ENCODE data around the gene FHL1. TPM values are rescaled to one million over a fixed set of nuclear protein-coding genes. Genes with fewer than 3 reads are reported as not detected.

The FHL1 gene
- total and polyA plus RNA-seq, 2 of the 4 experiments (the other 2 are of a cell fraction), result 69.4 to 72.9 TPM

DNA sequence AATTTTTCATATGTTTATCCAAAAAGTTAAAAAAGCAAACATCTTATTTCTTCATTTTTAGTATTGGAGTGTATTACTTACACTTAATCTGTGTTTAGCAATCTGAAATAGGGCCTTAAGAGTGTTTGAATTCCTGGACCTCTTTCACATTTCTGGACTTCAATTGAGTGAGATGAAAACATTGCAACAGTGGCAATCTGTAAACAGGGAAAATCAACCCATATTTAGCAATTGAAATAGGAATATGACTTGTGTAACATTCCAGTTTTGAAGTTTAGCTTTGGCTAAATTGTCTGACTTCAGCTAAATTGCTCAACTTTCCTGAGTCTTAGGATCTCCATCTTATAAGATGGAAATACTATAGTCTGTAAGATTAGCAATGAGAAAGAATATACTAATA, 34.6 kb upstream of the FHL1 start:
- Histone ChIP-seq H3K9me3 (ENCODE audit: control insufficient read depth, insufficient read depth, low read length) (no peaks in the 10 kb centered on the region), H3K23ac (ENCODE audit: low read depth, low read length) (no peak overlapping the region), H2BK20ac (ENCODE audit: low read depth, low read length) (no peak overlapping the region), H2BK120ac (ENCODE audit: low read depth, low read length) (no peak overlapping the region), H3K9me1 (ENCODE audit: insufficient read depth, low read length) (no peaks in the 10 kb centered on the region), H3K4me1 (ENCODE audit: control insufficient read depth, insufficient read depth, low read length) (peaks cover 2% of the 10 kb centered on the region; the same call in 1 of the 2 replicates), H2AK5ac (ENCODE audit: low read depth, low read length) (no peak overlapping the region), H4K20me1 (ENCODE audit: insufficient read depth, low read length) (no peaks in the 10 kb centered on the region), H4K5ac (ENCODE audit: low read depth, low read length) (no peak overlapping the region), H2AFZ (replicated peaks; ENCODE audit: low read length, poor library complexity) (no peak overlapping the region), H4K91ac (ENCODE audit: insufficient read depth, low read depth, low read length) (no peak overlapping the region), H3K79me1 (ENCODE audit: low read depth in 1 of 2, low read length in 2 of 2) (no peaks in the 10 kb centered on the region), H3K27me3 (ENCODE audit: control insufficient read depth, insufficient read depth, low read length) (peaks cover 4% of the 10 kb centered on the region; the same call in 1 of the 2 replicates), H3K9ac (ENCODE audit: low read depth, low read length) (no peak overlapping the region), H3K4me2 (ENCODE audit: low read depth, low read length) (no peak overlapping the region), H3K27ac (ENCODE audit: insufficient read depth, low read length) (peak overlapping the region; percentile 12; the same call in 1 of the 2 replicates), H3K14ac (replicated peaks; ENCODE audit: low read depth, low read length) (no peak overlapping the region), H3K56ac (ENCODE audit: extremely low read depth, insufficient read depth, low read length) (no peak overlapping the region), H2AK9ac (replicated peaks; ENCODE audit: low read depth, low read length, poor library complexity) (no peak overlapping the region), H2BK15ac (ENCODE audit: low read depth, low read length) (no peak overlapping the region), H3K36me3 (ENCODE audit: control insufficient read depth, insufficient read depth, low read length) (no peaks in the 10 kb centered on the region), H3K4ac (ENCODE audit: low read depth, low read length) (no peak overlapping the region), H3K18ac (ENCODE audit: low read depth, low read length) (no peak overlapping the region), H2BK5ac (ENCODE audit: low read depth, low read length, poor library complexity, severe bottlenecking) (no peak overlapping the region), H4K8ac (ENCODE audit: low read depth in 2 of 2, low read length in 2 of 2) (no peak overlapping the region), H3K4me3 (ENCODE audit: insufficient read depth, low read depth, low read length) (no peak overlapping the region)
- no TSS peak for BruUV-seq (replicated peaks)
- ChIA-PET POLR2A (ENCODE audit: unreplicated experiment) (no interaction called here), CTCF (no interaction called here)
- TF ChIP-seq RFX5 (IDR thresholded peaks at IDR 0.05; ENCODE audit: low read depth, low read length), result no peak
- intact Hi-C loops (cut with micrococcal nuclease), result no loop called here
- DNase-seq (no peak), ATAC-seq (ENCODE audit: low read depth) (peak; percentile 19; the same call in 1 of the 2 replicates)
- dilution Hi-C loops (cut with HindIII; ENCODE audit: low sequenced_read_pairs, unreplicated experiment), result no loop called here
- in situ Hi-C loops (cut with MboI; ENCODE audit: low sequenced_read_pairs), result no loop called here
